H1 (cell line): ENCODE results near the gene RNF149. TPM values are rescaled to one million over a fixed set of nuclear protein-coding genes. Genes with fewer than 3 reads are reported as not detected.

Experiments used
- CTCF ChIA-PET: fragments of 300-600 bp; sonication (Branson Sonifier 250); formaldehyde crosslinking; loops from one replicate; lab custom pipeline; 2021; ENCODE audit not compliant: partially characterized antibody; lab: Charles Lee
- POLR2A ChIA-PET: fragments of 300-600 bp; sonication (Branson Sonifier 250); formaldehyde crosslinking; loops from one replicate; lab custom pipeline; 2021; ENCODE audit warnings: inconsistent platforms; ENCODE audit not compliant: partially characterized antibody; lab: Charles Lee
- DNase-seq, 2 experiments: peaks; one replicate each; pipeline versions ENCODE4 v3.0.0 to v3.0.0-alpha.2; 2010 to 2022; ENCODE audit warnings: low spot score in 2 of 2, low read depth in 1 of 2, mixed read lengths in 1 of 2
- FAIRE-seq: peaks from 2 replicates; lab custom pipeline; 2011; peaks lifted over from hg19 to GRCh38; lab: Jason Lieb, UNC
- H2AFZ ChIP-seq: 2 replicates; pipeline ENCODE4 v1.8.1; 2012; ENCODE audit warnings: low read length, inconsistent platforms
- H2AK5ac ChIP-seq: 2 replicates; pipeline ENCODE4 v1.6.1; 2013; ENCODE audit warnings: low read depth, low read length
- H2BK120ac ChIP-seq: replicated peaks from 2 replicates; pipeline ENCODE3; 2013; ENCODE audit warnings: low read depth, low read length, inconsistent platforms
- H2BK12ac ChIP-seq: 2 replicates; pipeline ENCODE4 v1.6.1; 2013; ENCODE audit warnings: low read depth, low read length
- H2BK15ac ChIP-seq: 2 replicates; pipeline ENCODE4 v1.6.1; 2013; ENCODE audit warnings: low read length
- H2BK20ac ChIP-seq: 2 replicates; pipeline ENCODE4 v1.6.1; 2013; ENCODE audit warnings: low read length
- H2BK5ac ChIP-seq: 2 replicates; pipeline ENCODE4 v1.6.1; 2013; ENCODE audit warnings: low read depth, low read length
- H3K14ac ChIP-seq: 2 replicates; pipeline ENCODE4 v1.6.1; 2013; ENCODE audit warnings: inconsistent platforms; ENCODE audit not compliant: insufficient read length
- H3K18ac ChIP-seq: 2 replicates; pipeline ENCODE4 v1.6.1; 2013; ENCODE audit warnings: low read length; ENCODE audit errors: extremely low read depth
- H3K23ac ChIP-seq: 2 replicates; pipeline ENCODE4 v1.6.1; 2013; ENCODE audit warnings: inconsistent platforms; ENCODE audit not compliant: insufficient read length
- H3K23me2 ChIP-seq: 2 replicates; pipeline ENCODE4 v1.6.1; 2013; ENCODE audit warnings: low read depth, low read length
- H3K27ac ChIP-seq: 2 replicates; pipeline ENCODE4 v1.6.1; 2011; ENCODE audit warnings: low read depth, low read length, inconsistent platforms
- H3K27me3 ChIP-seq, 4 experiments: replicated peaks in 1 of 4; 1 replicate in 1 of 4; 2 replicates in 3 of 4; pipeline versions ENCODE4 v1.6.1 to v1.8.1; 2011 to 2013; ENCODE audit warnings: low read length in 3 of 4, mild to moderate bottlenecking in 3 of 4, inconsistent platforms in 2 of 4, mixed read lengths in 2 of 4, moderate library complexity in 1 of 4; ENCODE audit not compliant: control insufficient read depth in 3 of 4, insufficient read depth in 3 of 4; ENCODE audit errors: extremely low read depth in 1 of 4
- H3K36me3 ChIP-seq, 4 experiments: 2 replicates each; pipeline versions ENCODE4 v1.6.1 to v1.8.1; 2011 to 2013; ENCODE audit warnings: mild to moderate bottlenecking in 4 of 4, low read length in 3 of 4, moderate library complexity in 2 of 4, control low read depth in 1 of 4, inconsistent platforms in 1 of 4; ENCODE audit not compliant: insufficient read depth in 4 of 4, control insufficient read depth in 2 of 4
- H3K4ac ChIP-seq: replicated peaks from 2 replicates; pipeline ENCODE3; 2013; ENCODE audit warnings: low read length, low read depth, mixed read lengths, inconsistent platforms; ENCODE audit not compliant: insufficient read length
- H3K4me1 ChIP-seq, 4 experiments: replicated peaks in 1 of 4; 1 replicate in 1 of 4; 2 replicates in 3 of 4; pipeline versions ENCODE4 v1.6.1 to v1.8.1; 2011 to 2013; ENCODE audit warnings: low read length in 3 of 4, inconsistent platforms in 2 of 4, mixed read lengths in 1 of 4; ENCODE audit not compliant: insufficient read depth in 4 of 4, control insufficient read depth in 3 of 4
- H3K4me2 ChIP-seq, 2 experiments: 2 replicates each; pipeline versions ENCODE4 v1.6.1 to v1.8.1; 2011 to 2013; ENCODE audit warnings: low read depth in 2 of 2, low read length in 2 of 2, control low read depth in 1 of 2, inconsistent platforms in 1 of 2, mild to moderate bottlenecking in 1 of 2; ENCODE audit not compliant: insufficient read depth in 1 of 2
- H3K4me3 ChIP-seq, 4 experiments: fragments of 200-600, 300-600 bp in 1 of 4; sonication (generic), shearing (Covaris generic), sonication (Bioruptor Twin) in 1 of 4; 2 replicates each; pipeline versions ENCODE4 v1.5.1 to v1.8.1; 2011 to 2016; ENCODE audit warnings: low read length in 4 of 4, low read depth in 3 of 4, control low read depth in 2 of 4, inconsistent platforms in 2 of 4, mild to moderate bottlenecking in 2 of 4, mixed read lengths in 1 of 4, moderate library complexity in 1 of 4; ENCODE audit not compliant: insufficient read depth in 2 of 4; ENCODE audit errors: extremely low read depth in 1 of 4
- H3K56ac ChIP-seq: replicated peaks from 2 replicates; pipeline ENCODE3; 2013; ENCODE audit warnings: low read depth, mild to moderate bottlenecking, mixed read lengths, low read length, inconsistent platforms; ENCODE audit not compliant: insufficient read length
- H3K79me1 ChIP-seq: 2 replicates; pipeline ENCODE4 v1.6.1; 2013; ENCODE audit warnings: low read depth, low read length, control low read depth
- H3K79me2 ChIP-seq, 2 experiments: 2 replicates each; pipeline versions ENCODE4 v1.6.1 to v1.8.1; 2012 to 2013; ENCODE audit warnings: low read length in 2 of 2, mild to moderate bottlenecking in 2 of 2, inconsistent platforms in 1 of 2; ENCODE audit not compliant: insufficient read depth in 2 of 2, control insufficient read depth in 1 of 2
- H3K9ac ChIP-seq, 4 experiments: replicated peaks in 1 of 4; 1 replicate in 1 of 4; 2 replicates in 3 of 4; pipeline versions ENCODE4 v1.6.1 to v1.8.1; 2011 to 2013; ENCODE audit warnings: low read depth in 3 of 4, low read length in 3 of 4, control low read depth in 2 of 4, mild to moderate bottlenecking in 2 of 4, moderate library complexity in 2 of 4, inconsistent platforms in 1 of 4; ENCODE audit errors: extremely low read depth in 1 of 4
- H3K9me3 ChIP-seq, 2 experiments: 2 replicates each; pipeline versions ENCODE4 v1.6.1 to v1.8.1; 2012 to 2013; ENCODE audit warnings: mild to moderate bottlenecking in 2 of 2, moderate library complexity in 2 of 2, control low read depth in 1 of 2, inconsistent platforms in 1 of 2, low read depth in 1 of 2, low read length in 1 of 2, mixed read lengths in 1 of 2; ENCODE audit not compliant: insufficient read depth in 2 of 2
- H4K20me1 ChIP-seq, 2 experiments: replicated peaks in 1 of 2; 2 replicates each; pipeline versions ENCODE3 to v1.8.1; 2011 to 2013; ENCODE audit warnings: inconsistent platforms in 2 of 2, low read length in 2 of 2, mild to moderate bottlenecking in 1 of 2; ENCODE audit not compliant: insufficient read depth in 2 of 2, control insufficient read depth in 1 of 2
- H4K5ac ChIP-seq: 2 replicates; pipeline ENCODE4 v1.6.1; 2013; ENCODE audit warnings: low read length, low read depth, mixed read lengths, inconsistent platforms; ENCODE audit not compliant: insufficient read length
- H4K8ac ChIP-seq: 2 replicates; pipeline ENCODE4 v1.8.0; 2013; ENCODE audit warnings: mild to moderate bottlenecking, moderate library complexity, low read length, inconsistent platforms; ENCODE audit not compliant: insufficient read depth; ENCODE audit errors: extremely low read depth
- H4K91ac ChIP-seq: replicated peaks from 2 replicates; pipeline ENCODE3; 2013; ENCODE audit warnings: low read length, mixed read lengths, inconsistent platforms; ENCODE audit not compliant: insufficient read length
- SAP30 ChIP-seq: fragments of 300-600 bp; sonication (generic); IDR thresholded peaks from 2 replicates; pipeline ENCODE4 v1.7.1; 2012; ENCODE audit warnings: low read length, moderate library complexity, mild to moderate bottlenecking, inconsistent platforms; ENCODE audit not compliant: insufficient read depth, insufficient replicate concordance
- whole genome bisulfite sequencing, 2 experiments: shearing (Covaris generic) in 1 of 2; methylation state at CpG; one replicate each; pipeline versions ENCODE4 v1.1.6 to v1.1.7; 2013 to 2015; ENCODE audit warnings: low lambda C conversion rate in 2 of 2, mixed read lengths in 2 of 2, inconsistent platforms in 1 of 2, low coverage in 1 of 2, missing lambda C conversion rate in 1 of 2; ENCODE audit not compliant: insufficient replicate concordance in 2 of 2, insufficient coverage in 1 of 2, insufficient read length in 1 of 2; ENCODE audit errors: extremely low coverage in 1 of 2, missing lambda C conversion rate in 1 of 2; 5-methylcytosine and 5-hydroxymethylcytosine counted together
- polyA plus RNA-seq, 7 experiments: library from polyadenylated mRNA; depleted of rRNA in 3 of 7; stranded (reverse) in 5 of 7; unstranded in 2 of 7; fragments of >200 nt in 5 of 7; fragments of 200-250 nt in 2 of 7; gene quantifications; 1 replicate in 5 of 7; 2 replicates in 1 of 7; 4 replicates in 1 of 7; pipeline versions ENCODE4 v1.2.1 to v1.2.3, GENCODE V29; 2011 to 2013; ENCODE audit warnings: missing spikeins in 2 of 7, mixed read lengths in 2 of 7
- total RNA-seq: library from RNA; stranded (reverse); fragmentation: NEBNext Ultra II Directional; extraction: Animal tissue kit (Norgen Biotek cat#: 25700); gene quantifications from 2 replicates; pipeline ENCODE4 v1.2.1, GENCODE V29; 2021

The RNF149 gene
- total and polyA plus RNA-seq, 2 of the 8 experiments (the other 6 are each of a cell fraction or from before 2014, with no cell fraction given): 16.6 to 28.2 TPM

DNA sequence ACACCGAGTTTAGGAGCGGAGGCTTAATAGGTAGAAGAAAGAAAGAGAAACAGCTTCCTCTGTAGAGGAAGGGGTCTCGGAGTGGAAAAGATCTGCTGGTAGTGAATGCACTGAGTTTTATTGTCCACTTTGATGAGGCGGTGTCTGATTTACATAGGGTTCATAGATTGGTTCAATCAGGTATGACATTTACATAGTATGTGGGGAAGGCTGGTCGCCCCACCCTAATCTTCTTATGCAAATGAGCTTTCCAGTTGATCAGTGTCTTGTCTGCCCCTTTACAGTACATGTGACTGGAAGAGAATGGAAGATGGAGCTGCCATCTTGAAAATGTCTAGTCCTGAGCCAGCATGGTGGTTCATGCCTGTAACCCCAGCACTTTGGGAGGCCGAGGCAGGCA lies 75.7 kb downstream of the RNF149 start:
- Histone ChIP-seq H3K4me2 (no peak overlapping the region), H2BK120ac (no peak overlapping the region), H2BK15ac (no peak overlapping the region), H3K79me2 (no peaks in the 10 kb centered on the region), H3K27ac (no peak overlapping the region), H2AFZ (no peak overlapping the region), H4K5ac (no peak overlapping the region), H3K56ac (no peak overlapping the region), H3K18ac (no peak overlapping the region), H2BK20ac (no peak overlapping the region), H3K23ac (no peak overlapping the region), H2BK5ac (no peak overlapping the region), H4K8ac (no peak overlapping the region)
- no peak for DNase-seq
- WGBS, 2 experiments: 94% methylated on average over 6 of the region's 6 CpGs; no CpG with 5 or more reads in 1 of the 2 experiments
- no peak for TF ChIP-seq SAP30
- TF ChIP-seq, all 59 proteins: peak for 0
- Histone ChIP-seq H3K4me3 (no peak overlapping the region), H2AK5ac (no peak overlapping the region), H3K9ac (no peak overlapping the region), H3K9me3 (0 out of 4 replicates have a peak, but pooled peaks cover 0 to 3% of the 10 kb centered on the region in 2 experiments), H3K23me2 (no peaks in the 10 kb centered on the region), H2BK12ac (no peak overlapping the region), H3K79me1 (no peaks in the 10 kb centered on the region), H3K14ac (no peak overlapping the region), H4K91ac (no peak overlapping the region), H3K27me3 (no peaks in the 10 kb centered on the region), H3K4me1 (no peaks in the 10 kb centered on the region), H3K36me3 (no peaks in the 10 kb centered on the region), H4K20me1 (no peaks in the 10 kb centered on the region), H3K4ac (no peak overlapping the region)
- POLR2A ChIA-PET: interaction anchor here (0.9 to 1.4 kb wide), 2 partner anchors 15 to 18 kb away, joined by 3 read pairs; no protein-coding TSS in a partner anchor
- no peak for FAIRE-seq
- CTCF ChIA-PET: interaction anchor here (0.8 to 3.7 kb wide), 5 partner anchors 11 to 220 kb away, joined by 3 to 16 read pairs (median 3); no protein-coding TSS in a partner anchor
